ENCODE results near the gene MAPK8IP1. TPM values are rescaled to one million over a fixed set of nuclear protein-coding genes. Genes with fewer than 3 reads are reported as not detected.
A peak's percentile ranks its signal among the peaks of the same experiment; 100 is the strongest.

MAPK8IP1 gene
- total and polyA plus RNA-seq, 12 donors, result 2.6 to 8.0 (median 6.5) TPM

GRCh38 chr11:45870706-45871105 lies 14.7 kb upstream of the MAPK8IP1 start:
- intact Hi-C loops (cut with DNase I), result loop anchor here in 4 of 10 donors (10.0 kb wide), 1 partner anchor 134 kb away; no protein-coding TSS in a partner anchor
- TF ChIP-seq, protein P1, sequence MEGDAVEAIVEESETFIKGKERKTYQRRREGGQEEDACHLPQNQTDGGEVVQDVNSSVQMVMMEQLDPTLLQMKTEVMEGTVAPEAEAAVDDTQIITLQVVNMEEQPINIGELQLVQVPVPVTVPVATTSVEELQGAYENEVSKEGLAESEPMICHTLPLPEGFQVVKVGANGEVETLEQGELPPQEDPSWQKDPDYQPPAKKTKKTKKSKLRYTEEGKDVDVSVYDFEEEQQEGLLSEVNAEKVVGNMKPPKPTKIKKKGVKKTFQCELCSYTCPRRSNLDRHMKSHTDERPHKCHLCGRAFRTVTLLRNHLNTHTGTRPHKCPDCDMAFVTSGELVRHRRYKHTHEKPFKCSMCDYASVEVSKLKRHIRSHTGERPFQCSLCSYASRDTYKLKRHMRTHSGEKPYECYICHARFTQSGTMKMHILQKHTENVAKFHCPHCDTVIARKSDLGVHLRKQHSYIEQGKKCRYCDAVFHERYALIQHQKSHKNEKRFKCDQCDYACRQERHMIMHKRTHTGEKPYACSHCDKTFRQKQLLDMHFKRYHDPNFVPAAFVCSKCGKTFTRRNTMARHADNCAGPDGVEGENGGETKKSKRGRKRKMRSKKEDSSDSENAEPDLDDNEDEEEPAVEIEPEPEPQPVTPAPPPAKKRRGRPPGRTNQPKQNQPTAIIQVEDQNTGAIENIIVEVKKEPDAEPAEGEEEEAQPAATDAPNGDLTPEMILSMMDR (IDR thresholded peaks at IDR 0.05), result no peak
- H3K4me3 ChIP-seq, result no peak overlapping the region
- no peak overlapping the region for H3K27ac ChIP-seq
- H3K4me1 ChIP-seq, result peaks cover 0 to 7% (median 0%) of the 10 kb centered on the region in 9 donors
- no peak for ATAC-seq
- no peaks in the 10 kb centered on the region for H3K27me3 ChIP-seq
- WGBS, 2 donors, result 75 to 77% methylated on average over 4 of the region's 4 CpGs
- DNase-seq, result no peak
- peaks cover 11 to 100% (median 84%) of the 10 kb centered on the region in 9 donors for H3K36me3 ChIP-seq
- no peaks in the 10 kb centered on the region for H3K9me3 ChIP-seq

DNA sequence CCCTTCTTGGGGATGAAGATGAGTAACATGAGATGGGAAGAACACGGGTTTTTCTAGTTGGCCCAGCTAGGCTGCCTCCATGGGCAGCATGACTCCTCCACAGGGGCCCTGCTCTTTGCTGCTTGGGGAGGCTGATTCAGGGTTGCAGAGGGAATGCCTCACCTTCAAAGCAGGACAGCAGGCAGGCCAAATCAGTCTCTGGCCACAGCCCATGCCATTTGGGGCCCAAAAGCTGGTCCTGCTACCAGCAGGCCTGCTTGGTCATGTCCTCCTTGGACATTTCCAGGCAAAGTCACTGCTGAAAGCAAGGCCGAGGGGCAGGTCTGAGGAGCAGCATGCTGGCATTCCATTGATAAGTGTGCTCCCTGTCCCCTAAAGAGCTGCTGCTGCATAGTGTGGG lies 13.8 kb upstream of the MAPK8IP1 start:
- ATAC-seq, result no peak
- TF ChIP-seq, protein P1 (IDR thresholded peaks at IDR 0.05), result no peak
- peaks cover 11 to 100% (median 75%) of the 10 kb centered on the region in 9 donors for H3K36me3 ChIP-seq
- no peak for DNase-seq
- intact Hi-C loops (cut with DNase I), result loop anchor here in 4 of 10 donors (10.0 kb wide), 1 partner anchor 133 kb away; no protein-coding TSS in a partner anchor
- WGBS, 2 donors, result 81 to 88% methylated on average over 2 of the region's 2 CpGs
- no peaks in the 10 kb centered on the region for H3K9me3 ChIP-seq
- peaks cover 0 to 8% (median 0%) of the 10 kb centered on the region in 9 donors for H3K4me1 ChIP-seq
- H3K27me3 ChIP-seq, result no peaks in the 10 kb centered on the region
- no peak overlapping the region for H3K4me3 ChIP-seq
- H3K27ac ChIP-seq, result no peak overlapping the region

- no peaks in the 10 kb centered on the region for H3K9me3 ChIP-seq
- H3K27ac ChIP-seq, result no peak overlapping the region
- TF ChIP-seq, protein P1 (IDR thresholded peaks at IDR 0.05), result peak; percentile 30 to 73 (median 66)
- H3K36me3 ChIP-seq, result peaks cover 11 to 100% (median 65%) of the 10 kb centered on the region in 9 donors
- intact Hi-C loops (cut with DNase I), result loop anchor here in 4 of 10 donors (10.0 kb wide), 1 partner anchor 132 kb away; no protein-coding TSS in a partner anchor
- peaks cover 0 to 11% (median 0%) of the 10 kb centered on the region in 9 donors for H3K4me1 ChIP-seq
- ATAC-seq (peak; percentile 63 to 77 (median 70)), DNase-seq (peak in 1 of 2 donors; percentile 31)
- 59 to 63% methylated on average over 9 of the region's 9 CpGs for WGBS, 2 donors
- no peaks in the 10 kb centered on the region for H3K27me3 ChIP-seq
- H3K4me3 ChIP-seq, result no peak overlapping the region
Measured at GRCh38 chr11:45872651-45873356, 12.6 kb upstream of the MAPK8IP1 start.

DNA sequence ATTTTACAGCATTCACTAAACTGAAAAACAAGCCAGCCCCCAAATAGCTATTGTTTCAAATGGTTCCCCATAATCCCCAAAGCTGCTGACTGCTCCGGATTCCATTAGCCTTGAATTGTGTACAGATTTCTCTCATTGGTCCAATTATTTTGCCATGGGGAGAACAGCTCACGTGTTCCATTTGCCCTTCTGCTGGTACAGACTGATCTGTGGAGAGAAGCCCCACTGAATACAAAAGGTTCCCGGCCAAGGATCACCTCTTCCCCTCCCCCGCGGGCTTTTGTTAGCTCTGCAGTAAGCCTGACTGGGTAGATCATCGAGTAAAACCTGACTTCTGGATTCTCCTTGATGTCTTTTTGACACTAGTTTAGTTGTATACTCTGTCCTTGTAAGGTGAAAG lies 9.1 kb upstream of the MAPK8IP1 start:
- DNase-seq, result no peak
- H3K4me3 ChIP-seq, result no peak overlapping the region
- ATAC-seq, result peak in 4 of 8 donors; percentile 26 to 85 (median 36)
- intact Hi-C loops (cut with DNase I), result loop anchor here in 4 of 10 donors (10.0 kb wide), 1 partner anchor 128 kb away; no protein-coding TSS in a partner anchor
- H3K36me3 ChIP-seq, result peaks cover 0 to 100% (median 56%) of the 10 kb centered on the region in 9 donors
- H3K4me1 ChIP-seq, result peaks cover 0 to 17% (median 5%) of the 10 kb centered on the region in 9 donors
- H3K9me3 ChIP-seq, result no peaks in the 10 kb centered on the region
- TF ChIP-seq, protein P1 (IDR thresholded peaks at IDR 0.05), result no peak
- H3K27ac ChIP-seq, result no peak overlapping the region
- no peaks in the 10 kb centered on the region for H3K27me3 ChIP-seq
- WGBS, 2 donors, result 63 to 69% methylated on average over 6 of the region's 6 CpGs

Data from heart right ventricle (tissue), 16 donors.